Colonic mucosa (tissue), 4 donors: ENCODE data around the gene NEU2. TPM values are rescaled to one million over a fixed set of nuclear protein-coding genes. Genes with fewer than 3 reads are reported as not detected.

Source experiments
- DNase-seq: peaks from one replicate; pipeline ENCODE4 v3.0.0-alpha.2; 2020
- H3K27ac ChIP-seq: fragments of 200-600 bp; one replicate; pipeline ENCODE4 v1.8.0; 2021
- H3K27me3 ChIP-seq: fragments of 200-600 bp; one replicate; pipeline ENCODE4 v1.8.0; 2021
- H3K36me3 ChIP-seq: fragments of 200-600 bp; one replicate; pipeline ENCODE4 v1.8.0; 2021
- H3K4me1 ChIP-seq: fragments of 200-600 bp; one replicate; pipeline ENCODE4 v1.8.0; 2021; ENCODE audit warnings: mild to moderate bottlenecking
- H3K4me3 ChIP-seq: fragments of 200-600 bp; one replicate; pipeline ENCODE4 v1.8.0; 2021
- H3K9ac ChIP-seq, 2 donors: one replicate each; pipeline ENCODE4 v1.7.0; 2013; ENCODE audit warnings: control low read depth in 2 of 2, low read depth in 2 of 2, low read length in 2 of 2
- H3K9me3 ChIP-seq: fragments of 200-600 bp; one replicate; pipeline ENCODE4 v1.8.0; 2021
- CTCF ChIP-seq: fragments of 200-600 bp; IDR thresholded peaks from one replicate; pipeline ENCODE4 v1.8.0; 2022; ENCODE audit warnings: antibody characterized with exemption, mild to moderate bottlenecking
- intact Hi-C: fragments of 100-400 bp; cut with DNase I; formaldehyde crosslinking; loops from one replicate; pipeline ENCODE4 v1.14.1; 2022
- total RNA-seq, 2 donors: library from RNA; stranded (reverse); fragmentation: NEBNext Ultra II Directional in 1 of 2; extraction: Animal tissue kit (Norgen Biotek cat#: 25700) in 1 of 2; gene quantifications; one replicate each; pipeline ENCODE4 v1.2.1, GENCODE V29; 2021
- donor health status: healthy.
- donor health status: DM: no; HTN: no; CAD: no.
- donor health status: DM: no; HTN: no; CAD: no.

The NEU2 gene
- total RNA-seq, 2 donors from 2014 or later, result not detected

- no peaks in the 10 kb centered on the region for H3K9me3 ChIP-seq
- no peaks in the 10 kb centered on the region for H3K27me3 ChIP-seq
- intact Hi-C loops, result loop anchor here (5.0 kb wide), 1 partner anchor 181 kb away; no protein-coding TSS in a partner anchor
- no peak overlapping the region for H3K9ac ChIP-seq
- no peak overlapping the region for H3K4me3 ChIP-seq
- DNase-seq, result no peak
- TF ChIP-seq CTCF, result no peak
- H3K4me1 ChIP-seq, result no peaks in the 10 kb centered on the region
- no peak overlapping the region for H3K27ac ChIP-seq
- no peaks in the 10 kb centered on the region for H3K36me3 ChIP-seq
These were observed 1.2 kb downstream of the NEU2 start for GRCh38 chr2:233033672-233034071.

GRCh38 chr2:233034091-233034882 lies 1.8 kb downstream of the NEU2 start:
- H3K27me3 ChIP-seq, result no peaks in the 10 kb centered on the region
- TF ChIP-seq CTCF, result no peak
- H3K4me3 ChIP-seq, result no peak overlapping the region
- H3K9ac ChIP-seq, result no peak overlapping the region
- no peaks in the 10 kb centered on the region for H3K4me1 ChIP-seq
- H3K9me3 ChIP-seq, result no peaks in the 10 kb centered on the region
- no peak overlapping the region for H3K27ac ChIP-seq
- no peak for DNase-seq
- intact Hi-C loops, result loop anchor here (5.0 kb wide), 1 partner anchor 182 kb away; no protein-coding TSS in a partner anchor
- no peaks in the 10 kb centered on the region for H3K36me3 ChIP-seq

GRCh38 chr2:233035426-233036161 lies 3.1 kb downstream of the NEU2 start:
- H3K36me3 ChIP-seq, result no peaks in the 10 kb centered on the region
- intact Hi-C loops, result no loop called here
- no peak overlapping the region for H3K27ac ChIP-seq
- no peak for DNase-seq
- no peak overlapping the region for H3K9ac ChIP-seq
- H3K27me3 ChIP-seq, result no peaks in the 10 kb centered on the region
- no peak overlapping the region for H3K4me3 ChIP-seq
- no peaks in the 10 kb centered on the region for H3K9me3 ChIP-seq
- TF ChIP-seq CTCF, result no peak
- H3K4me1 ChIP-seq, result no peaks in the 10 kb centered on the region

GRCh38 chr2:233036162-233036838 lies 3.8 kb downstream of the NEU2 start:
- Histone ChIP-seq H3K36me3 (no peaks in the 10 kb centered on the region), H3K27me3 (no peaks in the 10 kb centered on the region), H3K9ac (no peak overlapping the region), H3K9me3 (no peaks in the 10 kb centered on the region), H3K27ac (no peak overlapping the region), H3K4me1 (no peaks in the 10 kb centered on the region), H3K4me3 (no peak overlapping the region)
- intact Hi-C loops, result no loop called here
- no peak for TF ChIP-seq CTCF
- DNase-seq, result no peak

- TF ChIP-seq CTCF, result no peak
- H3K4me1 ChIP-seq, result no peaks in the 10 kb centered on the region
- H3K36me3 ChIP-seq, result no peaks in the 10 kb centered on the region
- DNase-seq, result no peak
- no peak overlapping the region for H3K9ac ChIP-seq
- H3K9me3 ChIP-seq, result no peaks in the 10 kb centered on the region
- no peak overlapping the region for H3K27ac ChIP-seq
- intact Hi-C loops, result no loop called here
- H3K4me3 ChIP-seq, result no peak overlapping the region
- no peaks in the 10 kb centered on the region for H3K27me3 ChIP-seq
These were observed 4.6 kb downstream of the NEU2 start for GRCh38 chr2:233037078-233037477.
